Ovary (tissue), 3 donors: ENCODE results near the gene HMGN3.

Experiments
- CTCF ChIP-seq, 3 donors: fragments of 450-650 bp in 2 of 3; fragments of 200-600 bp in 1 of 3; IDR thresholded peaks; one replicate each; pipeline versions ENCODE4 v1.5.1 to v1.8.0; 2016 to 2022; ENCODE audit warnings: antibody characterized with exemption in 3 of 3, mild to moderate bottlenecking in 1 of 3
- EP300 ChIP-seq: sonication (generic); formaldehyde crosslinking; IDR thresholded peaks from one replicate; pipeline ENCODE4 v1.6.1; 2017; ENCODE audit warnings: antibody characterized with exemption
- POLR2A ChIP-seq: fragments of 450-650 bp; IDR thresholded peaks from one replicate; pipeline ENCODE4 v1.6.1; 2017; ENCODE audit warnings: antibody characterized with exemption, mild to moderate bottlenecking, moderate library complexity
- donor health status: DM: no; HTN: no; CAD: no.

GRCh38 chr6:79241228-79241627, 6.7 kb upstream of the HMGN3 start:
- TF ChIP-seq CTCF (IDR thresholded peaks at IDR 0.05) (no peak), POLR2A (no peak), EP300 (no peak)
